DMS53 treated with DMSO at 0.1 percent for 48 hours (cell line): ENCODE results near the gene RPL11.
"Not testable (repeated sequence)": the region's sequence is repeated elsewhere in the genome, so short reads cannot be mapped to it uniquely, and the experiment has no call there.

ENCODE experiments used
- DNase-seq: peaks from one replicate; lab custom pipeline; 2025; ENCODE audit not compliant: unreplicated experiment; lab: John Stamatoyannopoulos, UW

Gene RPL11

GRCh38 chr1:23727362-23727811 lies 35.8 kb downstream of the RPL11 start:
- DNase-seq: peak; percentile 72

DNA sequence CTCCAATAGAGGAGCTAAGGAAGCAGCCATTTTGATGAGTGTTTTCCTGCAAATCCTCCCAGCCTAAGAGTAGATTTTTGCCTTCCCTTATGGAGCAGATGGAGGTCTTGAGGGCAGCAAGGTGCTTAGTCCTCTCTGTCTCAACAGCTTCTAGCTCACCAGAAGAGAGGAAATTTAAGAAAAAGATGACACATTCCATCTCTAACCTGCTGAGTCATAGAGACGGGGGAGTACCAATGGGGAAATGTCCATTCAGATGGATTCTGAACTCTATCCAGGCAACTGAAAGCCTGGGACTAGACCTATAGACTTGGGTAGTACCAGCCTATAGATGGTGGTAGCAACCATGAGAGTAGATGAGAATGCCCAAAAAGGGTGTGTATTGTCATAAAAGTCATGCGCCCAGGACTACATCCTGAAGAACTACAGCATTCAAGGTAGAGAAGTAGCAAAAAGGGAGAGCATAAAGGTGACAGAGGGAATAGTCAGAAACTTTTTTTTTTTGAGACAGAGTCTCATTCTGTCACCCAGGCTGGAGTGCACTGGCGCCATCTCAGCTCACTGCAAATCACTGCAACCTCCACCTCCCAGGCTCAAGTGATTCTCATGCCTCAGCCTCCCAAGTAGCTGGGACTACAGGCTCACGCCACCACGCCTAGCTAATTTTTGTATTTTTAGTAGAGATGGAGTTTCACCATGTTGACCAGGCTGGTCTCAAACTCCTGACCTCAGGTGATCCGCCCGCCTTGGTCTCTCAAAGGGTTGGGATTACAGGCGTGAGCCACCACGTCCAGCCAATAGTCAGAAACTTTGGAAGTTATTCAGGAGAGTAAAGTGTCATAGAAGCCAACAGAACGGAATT lies 41.0 kb downstream of the RPL11 start:
- DNase-seq: no peak

- not testable (repeated sequence) for DNase-seq
Measured at GRCh38 chr1:23733281-23733680, 41.7 kb downstream of the RPL11 start.

- no peak for DNase-seq
Measured at GRCh38 chr1:23736437-23737134, 45.0 kb downstream of the RPL11 start.

DNA sequence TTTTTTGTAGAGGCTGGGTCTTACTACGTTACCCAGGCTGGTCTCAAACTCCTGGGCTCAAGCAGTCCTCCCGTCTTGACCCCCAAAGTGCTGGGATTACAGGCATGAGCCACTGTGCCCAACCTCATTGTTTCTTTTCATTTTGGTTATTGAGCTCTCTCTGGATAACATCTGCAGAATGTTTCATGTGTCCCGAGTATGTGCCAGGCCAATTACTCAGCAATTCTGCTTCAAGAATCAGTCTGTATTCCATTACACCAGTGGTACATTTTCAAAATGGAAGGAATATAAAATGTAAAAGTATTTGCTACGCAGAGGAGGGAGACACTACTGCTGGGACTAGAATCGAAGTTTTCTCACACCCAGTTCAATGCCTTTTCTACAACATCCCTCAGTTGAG lies 50.0 kb downstream of the RPL11 start:
- no peak for DNase-seq

DNA sequence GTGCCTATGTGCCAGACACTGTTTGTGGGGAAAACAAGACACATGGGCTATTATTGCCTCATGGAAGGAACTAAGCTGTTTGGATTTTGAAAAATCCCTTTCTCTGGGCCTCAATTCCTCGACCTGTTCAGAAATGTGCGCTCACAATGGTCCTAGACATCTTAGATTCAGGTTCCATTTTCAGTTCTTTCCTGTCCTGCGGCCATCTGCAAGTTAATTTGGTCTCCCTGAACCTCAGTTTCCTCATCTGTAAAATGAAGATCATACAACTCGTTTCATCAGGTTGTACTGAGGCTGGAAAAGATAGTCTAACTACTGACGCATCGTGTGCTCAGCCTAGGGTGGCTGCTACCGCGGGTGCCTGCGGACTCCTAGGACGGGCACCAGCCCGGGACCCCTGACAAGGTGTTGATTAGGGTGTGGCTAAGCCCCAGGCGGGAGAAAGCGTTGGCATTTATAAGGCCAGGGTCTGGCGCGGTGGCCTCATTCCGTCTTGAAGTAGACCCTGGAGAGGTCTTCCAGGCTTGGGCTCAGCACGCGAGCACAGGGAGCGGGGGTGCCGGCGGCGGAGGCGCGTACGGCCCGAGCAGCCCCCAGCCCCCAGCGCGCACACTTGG lies 51.2 kb downstream of the RPL11 start:
- DNase-seq: peak; percentile 48

DNA sequence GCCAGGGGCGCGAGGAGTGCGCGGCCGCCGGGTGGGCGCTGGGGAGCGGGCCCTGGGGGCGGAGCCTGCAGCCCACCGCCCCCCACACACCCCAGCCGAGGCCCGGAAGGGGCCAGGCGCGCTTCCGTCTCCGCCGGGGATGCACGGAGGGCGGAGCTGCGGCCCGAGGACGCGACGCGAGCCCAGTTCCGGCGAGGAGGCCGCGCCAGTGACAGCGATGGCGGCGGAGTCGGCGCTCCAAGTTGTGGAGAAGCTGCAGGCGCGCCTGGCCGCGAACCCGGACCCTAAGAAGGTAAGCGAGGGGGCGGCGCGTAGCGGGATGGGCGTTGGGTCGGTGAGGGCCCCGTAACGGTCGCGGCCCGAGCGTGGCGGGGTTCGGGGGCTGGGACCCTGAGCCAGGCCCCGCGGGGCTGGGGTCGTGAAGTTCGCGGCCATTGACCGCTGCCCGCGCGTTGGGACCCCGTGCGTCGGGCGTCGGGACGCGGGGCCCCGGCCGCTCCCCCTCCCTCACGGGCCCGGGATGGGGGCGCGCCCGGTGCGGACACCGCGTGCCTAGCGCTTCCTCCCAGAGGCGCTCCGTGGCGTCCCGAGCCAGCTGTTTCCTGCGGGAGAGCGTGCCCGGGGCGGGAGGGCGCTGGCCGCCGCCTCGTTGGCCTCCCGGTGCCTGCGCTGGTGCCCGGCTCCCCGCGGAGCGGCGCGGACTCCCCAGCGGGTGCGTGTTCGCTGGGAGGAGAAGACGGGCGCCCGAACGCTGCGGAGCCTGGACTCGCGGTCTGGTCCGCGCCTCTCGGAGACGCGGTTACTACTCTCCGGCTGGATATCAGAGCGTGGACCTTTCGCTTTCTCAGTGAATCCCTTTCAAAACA lies 51.9 kb downstream of the RPL11 start, which contains the start of gene ELOA:
Gene ELOA (plus strand): TSS at position 185 of the 866 bp plus-strand sequence. CDS start 33 bp downstream, at position 218.
- peak; percentile 48 for DNase-seq

DNA sequence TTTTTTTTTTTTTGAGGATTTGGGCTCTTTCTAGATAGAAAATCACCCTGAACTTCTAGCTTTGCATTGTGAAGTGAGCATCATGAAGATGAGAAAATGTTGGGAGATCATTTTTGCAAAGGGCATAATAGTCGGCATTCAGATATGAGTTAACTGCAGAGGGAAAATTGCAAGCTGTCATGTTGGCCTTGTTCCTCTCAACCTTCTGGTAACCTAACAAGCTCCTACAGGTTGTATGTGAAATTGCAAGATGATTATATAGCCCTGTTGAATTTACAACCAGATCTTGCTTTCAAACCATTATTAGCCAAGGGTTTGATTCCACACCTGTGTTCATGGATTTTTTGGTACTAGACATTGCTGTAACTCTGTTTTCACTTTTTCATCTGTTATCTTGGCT lies 53.9 kb downstream of the RPL11 start:
- DNase-seq: peak; percentile 12
